Vagina (tissue), 2 donors: Measurements from ENCODE around the gene PPIB.

Experiments used
- CTCF ChIP-seq, 3 experiments: fragments of 450-650 bp in 2 of 3; fragments of 200-600 bp in 1 of 3; sonication (generic) in 1 of 3; IDR thresholded peaks; one replicate each; pipeline ENCODE4 v1.5.1; 2017 to 2019; ENCODE audit warnings: antibody characterized with exemption in 3 of 3, mild to moderate bottlenecking in 2 of 3, moderate library complexity in 2 of 3
- POLR2AphosphoS5 ChIP-seq, 2 donors: sonication (generic); formaldehyde crosslinking; IDR thresholded peaks; one replicate each; pipeline ENCODE4 v1.9.0; 2017; ENCODE audit warnings: antibody characterized with exemption in 2 of 2, mild to moderate bottlenecking in 2 of 2, low read depth in 1 of 2; ENCODE audit not compliant: insufficient read depth in 1 of 2

GRCh38 chr15:64127521-64128270 is 35.1 kb downstream of the PPIB start:
- no peak for TF ChIP-seq CTCF (IDR thresholded peaks at IDR 0.05)
- TF ChIP-seq POLR2AphosphoS5 (IDR thresholded peaks at IDR 0.05; ENCODE audit: insufficient read depth in 1 of 2, low read depth in 1 of 2) = no peak
